ENCODE results near the gene ZNF493.

The ZNF493 gene

GRCh38 chr19:21396893-21397572, at the start of gene ZNF493:
TSS of gene ZNF493 (plus strand) at chr19:21397133. CDS start at chr19:21397238, 105 bp downstream.
- peak; percentile 92 for DNase-seq

DNA sequence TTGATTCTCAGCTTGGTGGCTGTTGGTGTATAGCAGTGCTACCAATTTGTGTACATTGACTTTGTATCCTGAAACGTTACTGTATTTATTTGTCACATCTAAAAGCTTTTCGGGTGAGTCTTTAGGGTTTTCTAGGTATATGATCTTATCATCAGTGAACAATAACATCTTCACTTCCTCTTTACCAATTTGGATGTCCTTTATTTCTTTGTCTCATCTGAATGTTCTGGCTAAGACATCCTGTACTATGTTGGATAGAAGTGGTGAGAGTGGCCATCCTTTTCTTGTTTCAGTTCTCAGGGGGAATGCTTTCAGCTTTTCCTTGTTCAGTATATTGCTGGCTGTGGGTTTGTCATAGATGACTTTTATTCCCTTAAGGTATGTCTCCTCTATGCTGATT, 44.1 kb upstream of the ZNF493 start:
- DNase-seq: no peak

GRCh38 chr19:21358768-21359451, 38.0 kb upstream of the ZNF493 start, which contains the start of gene ZNF738:
TSS of gene ZNF738 (plus strand) at chr19:21359000. CDS start at chr19:21359141, 141 bp downstream.
- peak; percentile 89 for DNase-seq

DNA sequence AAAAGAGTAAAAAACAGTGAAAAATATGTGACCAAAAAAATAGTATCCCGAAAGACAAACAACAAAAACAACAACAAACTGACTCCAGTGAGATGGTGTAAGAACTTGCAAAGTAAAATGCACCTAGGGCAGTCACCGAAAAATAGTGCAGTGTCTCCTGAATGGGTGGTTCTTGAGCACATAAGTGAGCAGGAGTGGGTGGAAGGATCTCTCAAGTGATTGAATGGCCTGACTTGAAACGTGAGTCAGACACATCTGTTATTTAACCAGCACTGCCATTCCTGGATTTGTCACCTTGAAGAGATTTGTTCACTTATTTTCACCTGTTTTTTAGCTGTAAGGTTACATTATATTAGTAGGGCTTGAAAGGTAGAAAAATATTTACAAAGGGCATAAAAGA, 34.6 kb upstream of the ZNF493 start:
- no peak for DNase-seq

DNA sequence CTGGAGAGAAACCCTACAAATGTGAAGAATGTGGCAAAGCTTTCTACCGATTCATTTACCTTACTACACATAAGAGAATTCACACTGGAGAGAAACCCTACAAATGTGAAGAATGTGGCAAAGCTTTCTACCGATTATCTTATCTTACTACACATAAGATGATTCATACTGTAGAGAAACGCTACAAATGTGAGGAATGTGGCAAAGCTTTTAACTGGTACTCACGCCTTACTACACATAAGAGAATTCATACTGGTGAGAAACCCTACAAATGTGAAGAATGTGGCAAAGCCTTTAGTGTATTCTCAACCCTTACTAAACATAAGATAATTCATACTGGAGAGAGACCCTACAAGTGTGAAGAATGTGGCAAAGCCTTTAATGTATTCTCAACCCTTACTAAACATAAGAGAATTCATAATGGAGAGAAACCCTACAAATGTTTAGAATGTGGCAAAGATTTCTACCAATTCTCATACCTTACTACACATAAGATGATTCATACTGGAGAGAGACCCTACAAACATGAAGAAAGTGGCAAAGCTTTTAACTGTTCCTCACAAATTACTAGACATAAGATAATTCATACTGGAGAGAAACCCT, 12.9 kb upstream of the ZNF493 start:
- no peak for DNase-seq

DNA sequence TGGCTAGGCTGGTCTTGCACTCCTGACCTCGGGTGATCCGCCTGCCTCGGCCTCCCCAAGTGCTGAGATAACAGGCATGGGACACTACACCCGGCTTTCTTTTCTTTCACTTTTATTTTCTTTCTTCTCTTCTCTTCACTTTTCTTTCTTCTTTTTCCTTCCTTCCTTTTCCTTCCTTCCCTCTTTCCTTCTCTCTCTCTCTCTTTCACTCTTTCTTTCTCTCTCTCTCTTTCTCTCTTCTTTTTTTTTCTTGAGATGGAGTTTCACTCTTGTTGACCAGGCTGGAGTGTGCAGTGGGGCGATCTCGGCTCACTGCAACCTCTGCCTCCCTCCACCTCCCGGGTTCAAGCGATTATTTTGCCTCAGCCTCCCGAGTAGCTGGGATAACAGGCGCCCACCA, 812 bp upstream of the ZNF493 start:
- no peak for DNase-seq

DNA sequence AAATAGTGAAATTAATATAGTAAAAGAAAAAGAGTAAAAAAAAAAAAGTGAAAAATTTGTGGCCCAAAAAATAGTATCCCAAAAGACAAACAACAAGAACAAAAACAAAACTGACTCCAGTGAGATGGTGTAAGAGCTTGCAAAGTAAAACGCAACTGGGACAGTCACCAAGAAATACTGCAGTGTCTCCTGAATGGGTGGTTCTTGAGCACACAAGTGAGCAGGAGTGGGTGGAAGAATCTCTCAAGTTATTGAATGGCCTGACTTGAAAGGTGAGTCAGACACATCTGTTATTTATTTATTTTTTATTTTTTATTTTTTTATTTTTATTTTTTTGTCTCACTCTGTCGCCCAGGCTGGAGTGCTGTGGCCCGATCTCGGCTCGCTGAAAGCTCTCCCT, 1.9 kb downstream of the ZNF493 start:
- DNase-seq: no peak

GRCh38 chr19:21402303-21402985, 5.5 kb downstream of the ZNF493 start:
- no peak for DNase-seq

GRCh38 chr19:21410166-21410565, 13.2 kb downstream of the ZNF493 start:
- DNase-seq: no peak

DNA sequence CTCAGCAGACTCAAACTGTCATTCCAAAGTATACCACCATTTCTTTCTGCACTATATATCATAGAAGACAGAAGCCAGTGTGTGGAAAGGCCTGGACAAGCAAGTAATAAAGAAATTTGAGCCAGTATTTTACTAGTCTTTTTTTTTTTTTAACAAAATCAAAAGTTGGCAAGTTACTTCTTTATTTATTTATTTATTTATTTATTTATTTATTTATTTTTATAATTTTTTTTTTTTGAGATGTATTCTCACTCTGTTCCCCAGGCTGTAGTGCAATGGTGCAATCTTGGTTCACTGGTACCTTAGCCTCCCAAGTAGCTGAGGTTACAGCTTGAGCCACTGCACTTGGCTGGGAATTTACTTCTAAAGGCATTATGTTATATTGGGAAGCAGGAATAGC, 25.3 kb downstream of the ZNF493 start:
- DNase-seq: no peak

DNA sequence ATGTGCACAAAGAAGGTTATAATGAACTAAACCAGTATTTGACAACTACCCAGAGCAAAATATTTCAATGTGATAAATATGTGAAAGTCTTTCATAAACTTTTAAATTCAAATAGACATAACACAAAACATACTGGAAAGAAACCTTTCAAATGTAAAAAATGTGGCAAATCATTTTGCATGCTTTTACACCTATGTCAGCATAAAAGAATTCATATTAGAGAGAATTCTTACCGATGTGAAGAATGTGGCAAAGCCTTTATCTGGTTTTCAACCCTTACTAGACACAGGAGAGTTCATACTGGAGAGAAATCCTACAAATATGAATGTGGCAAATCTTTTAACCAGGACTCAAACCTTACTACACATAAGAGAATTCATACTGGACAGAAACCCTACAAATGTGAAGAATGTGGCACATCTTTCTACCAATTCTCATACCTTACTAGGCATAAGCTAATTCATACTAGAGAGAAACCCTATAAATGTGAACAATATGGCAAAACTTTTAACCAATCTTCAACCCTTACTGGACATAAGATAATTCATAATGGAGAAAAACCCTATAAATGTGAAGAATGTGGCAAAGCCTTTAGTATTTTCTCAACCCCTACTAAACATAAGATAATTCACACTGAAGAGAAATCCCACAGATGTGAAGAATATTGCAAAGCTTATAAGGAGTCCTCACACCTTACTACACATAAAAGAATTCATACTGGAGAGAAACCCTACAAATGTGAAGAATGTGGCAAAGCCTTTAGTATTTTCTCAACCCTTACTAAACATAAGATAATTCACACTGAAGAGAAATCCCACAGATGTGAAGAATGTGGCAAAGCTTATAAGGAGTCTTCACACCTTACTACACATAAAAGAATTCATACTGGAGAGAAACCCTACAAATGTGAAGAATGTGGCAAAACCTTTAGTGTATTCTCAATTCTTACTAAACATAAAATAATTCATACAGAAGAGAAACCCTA, 26.4 kb downstream of the ZNF493 start:
- no peak for DNase-seq

DNA sequence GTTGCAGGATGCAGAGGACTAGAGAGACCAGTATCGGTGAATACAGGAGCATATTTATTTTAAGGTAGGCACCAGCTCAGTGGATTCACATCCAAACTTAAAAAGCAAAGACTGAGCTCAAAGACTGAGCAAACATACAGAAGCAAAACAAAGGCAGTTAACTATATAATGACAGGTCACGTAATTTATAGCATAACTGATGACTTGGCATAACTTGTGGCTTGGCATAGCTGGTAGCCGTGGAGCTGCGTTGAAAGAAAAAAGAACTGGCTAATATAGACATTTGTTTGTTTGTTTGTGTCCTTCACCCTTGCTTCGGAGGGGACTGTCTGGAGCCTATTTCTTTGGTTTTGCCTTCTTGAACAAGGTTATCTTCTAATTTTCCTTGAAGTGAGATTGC, 33.7 kb downstream of the ZNF493 start:
- no peak for DNase-seq

DNA sequence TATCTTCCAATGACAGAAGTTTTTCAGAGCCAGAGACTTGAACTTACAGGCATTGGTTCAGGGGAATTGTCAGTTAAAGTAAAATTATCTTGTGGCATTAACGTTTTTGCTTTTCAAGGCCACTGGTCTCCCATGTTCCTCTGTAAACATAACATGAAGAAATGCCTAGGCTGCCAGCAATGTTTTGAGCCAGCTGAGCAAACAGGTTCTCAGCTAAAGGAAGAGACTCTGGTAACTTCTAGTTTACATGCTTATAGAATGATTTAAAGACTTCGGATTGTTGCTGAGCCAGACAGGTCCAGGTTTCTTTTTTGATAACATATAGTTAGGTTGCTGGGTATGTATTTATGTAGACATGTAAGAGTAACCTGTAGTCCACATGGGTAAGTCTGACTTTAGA, 35.7 kb downstream of the ZNF493 start:
- no peak for DNase-seq

GRCh38 chr19:21434516-21434915, 37.6 kb downstream of the ZNF493 start:
- DNase-seq: no peak

- no peak for DNase-seq
Measured at GRCh38 chr19:21434967-21435544, 38.1 kb downstream of the ZNF493 start.

- no peak for DNase-seq
Measured at GRCh38 chr19:21439201-21439751, 42.3 kb downstream of the ZNF493 start.

GRCh38 chr19:21440321-21440720, 43.4 kb downstream of the ZNF493 start:
- no peak for DNase-seq

DNA sequence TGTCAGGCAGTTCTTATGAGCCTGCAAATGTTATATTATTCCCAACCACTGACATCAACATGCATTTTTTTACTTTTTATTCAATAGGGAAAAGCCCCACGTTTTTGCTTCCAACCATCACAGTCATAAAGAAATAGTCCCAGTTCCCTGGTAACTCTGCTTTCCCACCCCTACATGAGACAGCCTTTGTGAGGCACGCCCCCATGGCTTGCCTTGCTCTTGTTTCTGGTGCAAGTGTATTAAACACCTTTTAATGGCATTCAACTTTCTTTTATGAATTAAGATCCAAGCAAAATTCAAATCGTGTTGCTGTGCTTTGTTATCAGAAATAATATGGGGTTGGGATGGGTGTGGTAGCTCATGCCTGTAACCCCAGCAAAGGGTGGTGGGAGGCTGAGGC, 54.3 kb downstream of the ZNF493 start:
- no peak for DNase-seq

- no peak for DNase-seq
Measured at GRCh38 chr19:21454901-21455300, 58.0 kb downstream of the ZNF493 start.

GRCh38 chr19:21460686-21461085, 63.8 kb downstream of the ZNF493 start:
- no peak for DNase-seq

DNA sequence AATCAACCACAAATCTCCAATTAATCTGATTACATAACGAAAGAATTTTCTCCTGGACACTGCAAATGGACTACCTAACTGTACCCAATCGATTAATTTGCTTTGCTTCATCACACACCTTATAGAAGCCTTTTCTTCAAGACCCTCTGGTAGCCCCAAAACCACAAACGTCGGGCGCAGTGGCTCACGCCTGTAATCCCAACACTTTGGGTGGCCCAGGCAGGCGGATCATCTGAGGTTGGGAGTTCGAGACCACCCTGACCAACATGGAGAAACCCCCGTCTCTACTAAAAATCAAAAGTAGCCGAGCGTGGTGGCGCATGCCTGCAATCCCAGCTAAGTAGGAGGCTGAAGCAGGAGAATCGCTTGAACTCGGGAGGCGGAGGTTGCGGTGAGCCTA, 65.6 kb downstream of the ZNF493 start:
- DNase-seq: no peak

All from NCI-H510A treated with DMSO at 0.1 percent for 48 hours (cell line).